ENCODE data around the gene TMEM121.

Gene TMEM121

GRCh38 chr14:105483300-105484068, 42.9 kb upstream of the TMEM121 start:
- TF ChIP-seq NFIC (IDR thresholded peaks at IDR 0.05) (peak; percentile 44; the same call in 1 of the 2 replicates), ZBTB7A (IDR thresholded peaks at IDR 0.05; ENCODE audit: low read depth) (no peak), TEAD4 (IDR thresholded peaks at IDR 0.05) (peak; percentile 36; the same call in 1 of the 2 replicates), YY1 (IDR thresholded peaks at IDR 0.05; ENCODE audit: low read depth) (no peak), FOXM1 (IDR thresholded peaks at IDR 0.05; ENCODE audit: borderline replicate concordance, low read depth) (no peak), EP300 (IDR thresholded peaks at IDR 0.05; ENCODE audit: borderline replicate concordance) (peak; percentile 44; the same call in 1 of the 2 replicates), TCF12 (IDR thresholded peaks at IDR 0.05; ENCODE audit: low read depth) (peak; percentile 14; the same call in 1 of the 2 replicates)

GRCh38 chr14:105484069-105484996, 42.0 kb upstream of the TMEM121 start:
- TF ChIP-seq EP300 (IDR thresholded peaks at IDR 0.05; ENCODE audit: borderline replicate concordance), result no peak
- TF ChIP-seq TEAD4 (IDR thresholded peaks at IDR 0.05), result no peak
- no peak for TF ChIP-seq RAD21 (IDR thresholded peaks at IDR 0.05; ENCODE audit: low read depth)
- TF ChIP-seq, protein P1, sequence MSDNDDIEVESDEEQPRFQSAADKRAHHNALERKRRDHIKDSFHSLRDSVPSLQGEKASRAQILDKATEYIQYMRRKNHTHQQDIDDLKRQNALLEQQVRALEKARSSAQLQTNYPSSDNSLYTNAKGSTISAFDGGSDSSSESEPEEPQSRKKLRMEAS (IDR thresholded peaks at IDR 0.05), result no peak

- TF ChIP-seq FOXM1 (IDR thresholded peaks at IDR 0.05; ENCODE audit: borderline replicate concordance, low read depth), result no peak
- peak; percentile 45; the same call in 1 of the 2 replicates for TF ChIP-seq ZBTB7A (IDR thresholded peaks at IDR 0.05; ENCODE audit: low read depth)
Measured at GRCh38 chr14:105484997-105485393, 41.4 kb upstream of the TMEM121 start.

GRCh38 chr14:105485739-105486162, 40.6 kb upstream of the TMEM121 start:
- TF ChIP-seq FOXM1 (IDR thresholded peaks at IDR 0.05; ENCODE audit: borderline replicate concordance, low read depth), result no peak
- TF ChIP-seq, protein P2, sequence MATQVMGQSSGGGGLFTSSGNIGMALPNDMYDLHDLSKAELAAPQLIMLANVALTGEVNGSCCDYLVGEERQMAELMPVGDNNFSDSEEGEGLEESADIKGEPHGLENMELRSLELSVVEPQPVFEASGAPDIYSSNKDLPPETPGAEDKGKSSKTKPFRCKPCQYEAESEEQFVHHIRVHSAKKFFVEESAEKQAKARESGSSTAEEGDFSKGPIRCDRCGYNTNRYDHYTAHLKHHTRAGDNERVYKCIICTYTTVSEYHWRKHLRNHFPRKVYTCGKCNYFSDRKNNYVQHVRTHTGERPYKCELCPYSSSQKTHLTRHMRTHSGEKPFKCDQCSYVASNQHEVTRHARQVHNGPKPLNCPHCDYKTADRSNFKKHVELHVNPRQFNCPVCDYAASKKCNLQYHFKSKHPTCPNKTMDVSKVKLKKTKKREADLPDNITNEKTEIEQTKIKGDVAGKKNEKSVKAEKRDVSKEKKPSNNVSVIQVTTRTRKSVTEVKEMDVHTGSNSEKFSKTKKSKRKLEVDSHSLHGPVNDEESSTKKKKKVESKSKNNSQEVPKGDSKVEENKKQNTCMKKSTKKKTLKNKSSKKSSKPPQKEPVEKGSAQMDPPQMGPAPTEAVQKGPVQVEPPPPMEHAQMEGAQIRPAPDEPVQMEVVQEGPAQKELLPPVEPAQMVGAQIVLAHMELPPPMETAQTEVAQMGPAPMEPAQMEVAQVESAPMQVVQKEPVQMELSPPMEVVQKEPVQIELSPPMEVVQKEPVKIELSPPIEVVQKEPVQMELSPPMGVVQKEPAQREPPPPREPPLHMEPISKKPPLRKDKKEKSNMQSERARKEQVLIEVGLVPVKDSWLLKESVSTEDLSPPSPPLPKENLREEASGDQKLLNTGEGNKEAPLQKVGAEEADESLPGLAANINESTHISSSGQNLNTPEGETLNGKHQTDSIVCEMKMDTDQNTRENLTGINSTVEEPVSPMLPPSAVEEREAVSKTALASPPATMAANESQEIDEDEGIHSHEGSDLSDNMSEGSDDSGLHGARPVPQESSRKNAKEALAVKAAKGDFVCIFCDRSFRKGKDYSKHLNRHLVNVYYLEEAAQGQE (IDR thresholded peaks at IDR 0.05; ENCODE audit: low read depth), result no peak

- no peak for TF ChIP-seq ZBTB7A (IDR thresholded peaks at IDR 0.05; ENCODE audit: low read depth)
- TF ChIP-seq NFIC (IDR thresholded peaks at IDR 0.05), result no peak
- TF ChIP-seq, protein P3, sequence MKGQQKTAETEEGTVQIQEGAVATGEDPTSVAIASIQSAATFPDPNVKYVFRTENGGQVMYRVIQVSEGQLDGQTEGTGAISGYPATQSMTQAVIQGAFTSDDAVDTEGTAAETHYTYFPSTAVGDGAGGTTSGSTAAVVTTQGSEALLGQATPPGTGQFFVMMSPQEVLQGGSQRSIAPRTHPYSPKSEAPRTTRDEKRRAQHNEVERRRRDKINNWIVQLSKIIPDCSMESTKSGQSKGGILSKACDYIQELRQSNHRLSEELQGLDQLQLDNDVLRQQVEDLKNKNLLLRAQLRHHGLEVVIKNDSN (IDR thresholded peaks at IDR 0.05), result no peak
- TF ChIP-seq, protein P1 (IDR thresholded peaks at IDR 0.05), result no peak
- TF ChIP-seq, protein P2 (IDR thresholded peaks at IDR 0.05; ENCODE audit: low read depth), result no peak
- TF ChIP-seq EGR1 (IDR thresholded peaks at IDR 0.05), result no peak
- TF ChIP-seq TEAD4 (IDR thresholded peaks at IDR 0.05), result no peak
- no peak for TF ChIP-seq TAF1 (IDR thresholded peaks at IDR 0.05; ENCODE audit: low read depth)
- no peak for TF ChIP-seq TCF12 (IDR thresholded peaks at IDR 0.05; ENCODE audit: low read depth)
- TF ChIP-seq EP300 (IDR thresholded peaks at IDR 0.05; ENCODE audit: borderline replicate concordance), result no peak
- no peak for TF ChIP-seq CEBPB (IDR thresholded peaks at IDR 0.05)
- no peak for TF ChIP-seq FOXM1 (IDR thresholded peaks at IDR 0.05; ENCODE audit: borderline replicate concordance, low read depth)
- TF ChIP-seq RAD21 (IDR thresholded peaks at IDR 0.05; ENCODE audit: low read depth), result no peak
- TF ChIP-seq YY1 (IDR thresholded peaks at IDR 0.05; ENCODE audit: low read depth), result no peak
- no peak for TF ChIP-seq CREB1 (IDR thresholded peaks at IDR 0.05; ENCODE audit: low read depth)
Measured at GRCh38 chr14:105486163-105486973, 40.0 kb upstream of the TMEM121 start, which contains the start of gene CRIP1. Gene CRIP1, plus strand, starts transcription at chr14:105486886. Its CDS starts 374 bp downstream, at chr14:105487260.

All from Ishikawa (cell line).